ENCODE data around the gene MTMR12. TPM values are rescaled to one million over a fixed set of nuclear protein-coding genes. Genes with fewer than 3 reads are reported as not detected.
"Not testable (repeated sequence)": the region's sequence is repeated elsewhere in the genome, so short reads cannot be mapped to it uniquely, and the experiment has no call there.

The MTMR12 gene
- total and polyA plus RNA-seq, 4 experiments from 2014 or later = 11.6 to 26.4 (median 22.2) TPM

GRCh38 chr5:32302835-32303754 lies 9.6 kb downstream of the MTMR12 start:
- H3K27me3 Mint-ChIP-seq = no peaks in the 10 kb centered on the region
- peaks cover 9 to 14% of the 10 kb centered on the region in 2 donors for H3K36me3 Mint-ChIP-seq
- H3K27me3 ChIP-seq (ENCODE audit: insufficient read depth, low read length) = no peaks in the 10 kb centered on the region
- H3K36me3 ChIP-seq (ENCODE audit: insufficient read depth, low read length) = no peaks in the 10 kb centered on the region
- no peak overlapping the region for H3K4me3 Mint-ChIP-seq
- no peak overlapping the region for H3K4me3 ChIP-seq (ENCODE audit: low read length in 2 of 2)
- ChIA-PET CTCF (ENCODE audit: partially characterized antibody) (interaction anchor here (1.7 kb wide), 1 partner anchor 71 kb away, joined by 5 read pairs; no protein-coding TSS in a partner anchor), POLR2A (ENCODE audit: partially characterized antibody) (no interaction called here)
- H3K4me1 ChIP-seq (ENCODE audit: insufficient read depth, low read length) = peaks cover 26% of the 10 kb centered on the region
- H3K4me1 Mint-ChIP-seq = peaks cover 37 to 81% (median 55%) of the 10 kb centered on the region in 4 donors
- H3K27ac Mint-ChIP-seq = peak overlapping the region in 4 of 7 donors; percentile 10 to 51 (median 39)
- H3K9me3 Mint-ChIP-seq = no peaks in the 10 kb centered on the region
- H3K27ac ChIP-seq (ENCODE audit: low read depth, low read length) = no peak overlapping the region
- DNase-seq = no peak
- no peaks in the 10 kb centered on the region for H3K9me3 ChIP-seq (ENCODE audit: control insufficient read depth in 1 of 2, low read length in 2 of 2)
- intact Hi-C loops (cut with micrococcal nuclease) = no loop called here

GRCh38 chr5:32301891-32302290 lies 10.8 kb downstream of the MTMR12 start:
- Histone ChIP-seq H3K4me1 (ENCODE audit: insufficient read depth, low read length) (peaks cover 34% of the 10 kb centered on the region), H3K4me3 (ENCODE audit: low read length in 2 of 2) (no peak overlapping the region), H3K9me3 (ENCODE audit: control insufficient read depth in 1 of 2, low read length in 2 of 2) (no peaks in the 10 kb centered on the region), H3K27ac (ENCODE audit: low read depth, low read length) (no peak overlapping the region), H3K36me3 (ENCODE audit: insufficient read depth, low read length) (no peaks in the 10 kb centered on the region), H3K27me3 (ENCODE audit: insufficient read depth, low read length) (no peaks in the 10 kb centered on the region)
- DNase-seq = no peak
- Mint-ChIP-seq H3K27me3 (no peaks in the 10 kb centered on the region), H3K36me3 (peaks cover 16 to 19% of the 10 kb centered on the region in 2 donors), H3K9me3 (no peaks in the 10 kb centered on the region), H3K27ac (no peak overlapping the region), H3K4me3 (no peak overlapping the region), H3K4me1 (peaks cover 38 to 79% (median 57%) of the 10 kb centered on the region in 4 donors)
- intact Hi-C loops (cut with micrococcal nuclease) = no loop called here
- ChIA-PET CTCF (ENCODE audit: partially characterized antibody) (no interaction called here), POLR2A (ENCODE audit: partially characterized antibody) (no interaction called here)

GRCh38 chr5:32299059-32299677 lies 13.6 kb downstream of the MTMR12 start:
- no peak for DNase-seq
- no peaks in the 10 kb centered on the region for H3K27me3 Mint-ChIP-seq
- CTCF ChIA-PET (ENCODE audit: partially characterized antibody) = interaction anchor here (1.6 to 2.0 kb wide), 2 partner anchors 31 to 67 kb away, joined by 4 to 7 read pairs; no protein-coding TSS in a partner anchor
- POLR2A ChIA-PET (ENCODE audit: partially characterized antibody) = no interaction called here
- Histone ChIP-seq H3K27me3 (ENCODE audit: insufficient read depth, low read length) (no peaks in the 10 kb centered on the region), H3K4me1 (ENCODE audit: insufficient read depth, low read length) (peaks cover 17% of the 10 kb centered on the region), H3K9me3 (ENCODE audit: control insufficient read depth in 1 of 2, low read length in 2 of 2) (no peaks in the 10 kb centered on the region), H3K36me3 (ENCODE audit: insufficient read depth, low read length) (peaks cover 5% of the 10 kb centered on the region), H3K4me3 (ENCODE audit: low read length in 2 of 2) (no peak overlapping the region), H3K27ac (ENCODE audit: low read depth, low read length) (no peak overlapping the region)
- no peaks in the 10 kb centered on the region for H3K9me3 Mint-ChIP-seq
- H3K27ac Mint-ChIP-seq = no peak overlapping the region
- H3K4me3 Mint-ChIP-seq = no peak overlapping the region
- H3K4me1 Mint-ChIP-seq = peaks cover 28 to 58% (median 44%) of the 10 kb centered on the region in 4 donors
- intact Hi-C loops (cut with micrococcal nuclease) = no loop called here
- peaks cover 20 to 37% of the 10 kb centered on the region in 2 donors for H3K36me3 Mint-ChIP-seq

GRCh38 chr5:32298059-32298415 lies 14.7 kb downstream of the MTMR12 start:
- Histone ChIP-seq H3K9me3 (ENCODE audit: control insufficient read depth in 1 of 2, low read length in 2 of 2) (no peaks in the 10 kb centered on the region), H3K27me3 (ENCODE audit: insufficient read depth, low read length) (no peaks in the 10 kb centered on the region), H3K36me3 (ENCODE audit: insufficient read depth, low read length) (peaks cover 5% of the 10 kb centered on the region), H3K4me3 (ENCODE audit: low read length in 2 of 2) (no peak overlapping the region), H3K4me1 (ENCODE audit: insufficient read depth, low read length) (peaks cover 15% of the 10 kb centered on the region), H3K27ac (ENCODE audit: low read depth, low read length) (no peak overlapping the region)
- Mint-ChIP-seq H3K27me3 (no peaks in the 10 kb centered on the region), H3K9me3 (no peaks in the 10 kb centered on the region), H3K36me3 (peaks cover 28 to 44% of the 10 kb centered on the region in 2 donors), H3K4me3 (peak overlapping the region in 1 of 8 donors; percentile 1), H3K4me1 (peaks cover 28 to 50% (median 42%) of the 10 kb centered on the region in 4 donors), H3K27ac (peak overlapping the region in 4 of 7 donors; percentile 53 to 75 (median 65))
- ChIA-PET POLR2A (ENCODE audit: partially characterized antibody) (no interaction called here), CTCF (ENCODE audit: partially characterized antibody) (interaction anchor here (0.6 to 2.1 kb wide), 3 partner anchors 31 to 128 kb away, joined by 3 to 9 read pairs (median 7); no protein-coding TSS in a partner anchor)
- no peak for DNase-seq
- intact Hi-C loops (cut with micrococcal nuclease) = no loop called here

- Histone ChIP-seq H3K4me3 (ENCODE audit: low read length in 2 of 2) (no peak overlapping the region), H3K9me3 (ENCODE audit: control insufficient read depth in 1 of 2, low read length in 2 of 2) (no peaks in the 10 kb centered on the region), H3K27ac (ENCODE audit: low read depth, low read length) (no peak overlapping the region), H3K27me3 (ENCODE audit: insufficient read depth, low read length) (no peaks in the 10 kb centered on the region), H3K4me1 (ENCODE audit: insufficient read depth, low read length) (peaks cover 15% of the 10 kb centered on the region), H3K36me3 (ENCODE audit: insufficient read depth, low read length) (peaks cover 5% of the 10 kb centered on the region)
- intact Hi-C loops (cut with micrococcal nuclease) = no loop called here
- no peak for DNase-seq
- peaks cover 29 to 49% (median 43%) of the 10 kb centered on the region in 4 donors for H3K4me1 Mint-ChIP-seq
- H3K27ac Mint-ChIP-seq = peak overlapping the region in 4 of 7 donors; percentile 43 to 75 (median 63)
- ChIA-PET POLR2A (ENCODE audit: partially characterized antibody) (no interaction called here), CTCF (ENCODE audit: partially characterized antibody) (interaction anchor here (0.6 to 2.1 kb wide), 2 partner anchors 32 to 129 kb away, joined by 3 to 9 read pairs; no protein-coding TSS in a partner anchor)
- H3K4me3 Mint-ChIP-seq = no peak overlapping the region
- no peaks in the 10 kb centered on the region for H3K27me3 Mint-ChIP-seq
- H3K9me3 Mint-ChIP-seq = no peaks in the 10 kb centered on the region
- H3K36me3 Mint-ChIP-seq = peaks cover 34 to 48% of the 10 kb centered on the region in 2 donors
Measured at GRCh38 chr5:32297181-32298058, 15.3 kb downstream of the MTMR12 start.

DNA sequence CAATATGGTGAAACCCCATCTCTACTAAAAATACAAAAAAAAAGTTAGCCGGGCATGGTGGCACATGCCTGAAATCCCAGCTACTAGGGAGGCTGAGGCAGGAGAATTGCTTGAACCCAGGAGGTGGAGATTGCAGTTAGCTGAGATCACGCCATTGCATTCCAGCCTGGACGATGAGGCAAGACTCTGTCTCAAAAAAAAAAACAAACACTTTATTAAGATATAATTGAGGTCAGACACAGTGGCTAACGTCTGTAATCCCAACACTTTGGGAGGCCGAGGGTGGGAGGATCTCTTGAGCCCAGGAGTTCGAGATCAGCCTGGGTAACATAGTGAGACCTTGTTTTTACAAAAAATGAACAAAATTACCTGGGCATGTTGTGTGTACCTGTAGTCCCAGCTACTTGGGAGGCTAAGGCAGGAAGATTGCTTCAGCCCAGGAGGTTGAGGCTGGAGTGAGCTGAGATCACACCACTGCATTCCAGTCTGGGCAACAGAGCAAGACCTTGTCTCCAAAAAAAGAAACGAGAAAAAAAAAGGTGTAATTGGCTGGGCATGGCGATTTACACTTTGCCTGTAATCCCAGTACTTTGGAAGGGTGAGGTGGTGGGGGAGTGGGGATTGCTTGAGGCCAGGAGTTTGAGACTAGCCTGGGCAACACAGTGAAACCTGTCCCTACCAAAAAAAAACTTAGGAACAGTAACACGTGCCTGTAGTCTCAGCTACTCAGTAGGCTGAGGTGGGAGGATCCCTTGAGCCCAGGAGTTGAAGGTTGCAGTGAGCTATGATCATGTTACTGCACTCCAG lies 16.6 kb downstream of the MTMR12 start:
- not testable (repeated sequence) for H3K27ac Mint-ChIP-seq
- CTCF ChIA-PET (ENCODE audit: partially characterized antibody) = interaction anchor here (0.9 to 2.1 kb wide), 2 partner anchors 32 to 33 kb away, joined by 5 to 9 read pairs; no protein-coding TSS in a partner anchor

More for the DNA sequence above, 16.6 kb downstream of the MTMR12 start:
- peaks cover 15% of the 10 kb centered on the region for H3K4me1 ChIP-seq (ENCODE audit: insufficient read depth, low read length)
- DNase-seq; H3K27me3 Mint-ChIP-seq; H3K36me3 ChIP-seq (ENCODE audit: insufficient read depth, low read length); H3K27me3 ChIP-seq (ENCODE audit: insufficient read depth, low read length); intact Hi-C loops (cut with micrococcal nuclease); H3K27ac ChIP-seq (ENCODE audit: low read depth, low read length); H3K9me3 ChIP-seq (ENCODE audit: control insufficient read depth in 1 of 2, low read length in 2 of 2); H3K9me3 Mint-ChIP-seq; H3K4me3 ChIP-seq (ENCODE audit: low read length in 2 of 2); H3K4me3 Mint-ChIP-seq: not testable (repeated sequence)
- Mint-ChIP-seq H3K36me3 (peaks cover 39 to 49% of the 10 kb centered on the region in 2 donors), H3K4me1 (peaks cover 30 to 52% (median 42%) of the 10 kb centered on the region in 4 donors)
- POLR2A ChIA-PET (ENCODE audit: partially characterized antibody) = interaction anchor here (2.0 kb wide), 1 partner anchor 11 kb away, joined by 4 read pairs; no protein-coding TSS in a partner anchor

Data from CD4-positive, alpha-beta memory T cell (primary cell).